LNCAP (cell line): Measurements from ENCODE around the gene FLCN.

Experiments
- TF ChIP-seq, protein P1 (sequence below): fragments of 450-650 bp; IDR thresholded peaks from 2 replicates; pipeline ENCODE4 v1.5.1; 2017; ENCODE audit warnings: mild to moderate bottlenecking

Gene FLCN

DNA sequence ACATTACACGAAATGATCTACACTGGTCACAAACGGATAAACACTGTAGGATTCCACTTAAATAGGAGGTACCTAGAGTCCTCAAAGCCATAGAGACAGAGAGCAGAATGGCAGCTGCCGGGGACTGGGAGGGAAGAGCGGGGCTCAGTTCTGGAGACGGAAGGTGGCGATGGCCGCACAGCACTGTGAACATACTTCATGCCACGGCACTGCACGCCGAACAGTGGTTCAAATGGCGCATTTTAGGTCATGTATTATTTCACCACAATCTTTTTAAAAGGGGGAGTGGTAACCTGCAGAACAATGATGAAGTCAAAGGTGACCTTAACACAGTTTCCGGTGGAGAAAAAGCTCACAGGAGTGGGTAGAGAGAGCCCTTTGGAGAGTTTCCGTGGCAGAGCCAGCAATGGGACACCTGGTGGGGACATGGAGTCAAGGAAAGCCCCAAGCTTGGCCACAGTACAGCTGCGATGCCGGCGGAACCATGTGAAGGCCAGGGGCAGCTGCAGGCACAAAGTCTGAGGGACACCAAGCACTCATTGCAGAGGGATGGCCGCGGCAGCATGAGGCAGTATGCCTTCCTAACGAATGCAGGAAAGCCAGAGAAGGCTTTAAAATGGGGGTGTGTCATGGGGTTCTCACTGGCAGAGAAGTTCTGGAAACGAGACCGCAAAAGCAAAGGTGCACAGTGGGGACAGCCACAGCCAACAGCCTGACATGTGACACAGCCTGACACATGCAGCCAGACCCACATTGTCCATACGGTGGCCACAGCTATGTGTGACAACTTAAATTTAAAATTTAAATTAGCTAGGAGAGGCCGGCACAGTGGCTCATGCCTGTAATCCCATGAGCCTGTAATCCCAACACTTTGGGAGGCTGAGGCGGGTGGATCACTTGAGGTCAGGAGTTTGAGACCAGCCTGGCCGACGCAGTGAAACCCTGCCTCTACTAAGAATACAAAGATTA is 7.3 kb downstream of the FLCN start:
- TF ChIP-seq, protein P1, sequence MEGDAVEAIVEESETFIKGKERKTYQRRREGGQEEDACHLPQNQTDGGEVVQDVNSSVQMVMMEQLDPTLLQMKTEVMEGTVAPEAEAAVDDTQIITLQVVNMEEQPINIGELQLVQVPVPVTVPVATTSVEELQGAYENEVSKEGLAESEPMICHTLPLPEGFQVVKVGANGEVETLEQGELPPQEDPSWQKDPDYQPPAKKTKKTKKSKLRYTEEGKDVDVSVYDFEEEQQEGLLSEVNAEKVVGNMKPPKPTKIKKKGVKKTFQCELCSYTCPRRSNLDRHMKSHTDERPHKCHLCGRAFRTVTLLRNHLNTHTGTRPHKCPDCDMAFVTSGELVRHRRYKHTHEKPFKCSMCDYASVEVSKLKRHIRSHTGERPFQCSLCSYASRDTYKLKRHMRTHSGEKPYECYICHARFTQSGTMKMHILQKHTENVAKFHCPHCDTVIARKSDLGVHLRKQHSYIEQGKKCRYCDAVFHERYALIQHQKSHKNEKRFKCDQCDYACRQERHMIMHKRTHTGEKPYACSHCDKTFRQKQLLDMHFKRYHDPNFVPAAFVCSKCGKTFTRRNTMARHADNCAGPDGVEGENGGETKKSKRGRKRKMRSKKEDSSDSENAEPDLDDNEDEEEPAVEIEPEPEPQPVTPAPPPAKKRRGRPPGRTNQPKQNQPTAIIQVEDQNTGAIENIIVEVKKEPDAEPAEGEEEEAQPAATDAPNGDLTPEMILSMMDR = no peak

DNA sequence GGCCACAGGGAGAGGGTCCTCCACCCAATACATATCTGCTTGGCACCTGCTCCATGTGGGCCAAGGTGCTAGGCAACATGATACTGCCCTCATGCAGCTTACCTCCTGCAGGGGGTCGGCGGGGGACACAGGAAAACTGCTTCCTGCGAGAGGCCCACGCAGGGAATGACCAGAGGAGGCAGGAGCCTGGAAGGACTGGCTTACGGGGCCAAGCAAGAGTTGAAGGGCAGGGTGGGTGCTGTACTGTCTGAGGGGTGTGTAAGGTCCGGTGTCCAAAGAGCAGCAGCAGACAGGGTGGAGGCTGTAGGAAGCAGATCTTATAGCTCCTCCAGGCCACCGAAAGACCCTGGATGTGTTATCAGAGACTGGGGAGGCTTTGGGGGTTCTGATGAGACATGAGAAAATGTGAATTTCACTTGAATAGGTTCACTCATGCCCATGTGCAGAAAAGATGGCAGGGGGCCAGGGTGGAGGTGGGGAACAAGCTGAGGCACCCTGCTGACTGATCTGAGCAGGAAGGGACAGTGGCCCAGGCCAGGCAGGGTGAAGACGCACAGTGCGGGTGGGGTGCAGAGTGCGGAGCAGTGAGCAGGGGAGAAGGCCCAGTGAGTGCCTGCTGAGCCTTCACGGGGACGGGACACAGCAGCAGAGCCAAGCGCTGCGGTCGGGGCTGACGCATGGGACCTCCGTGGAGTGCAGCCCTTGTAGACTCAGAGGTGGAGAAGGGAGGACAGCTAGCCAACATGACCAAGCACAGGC is 8.3 kb downstream of the FLCN start:
- TF ChIP-seq, protein P1 = no peak

DNA sequence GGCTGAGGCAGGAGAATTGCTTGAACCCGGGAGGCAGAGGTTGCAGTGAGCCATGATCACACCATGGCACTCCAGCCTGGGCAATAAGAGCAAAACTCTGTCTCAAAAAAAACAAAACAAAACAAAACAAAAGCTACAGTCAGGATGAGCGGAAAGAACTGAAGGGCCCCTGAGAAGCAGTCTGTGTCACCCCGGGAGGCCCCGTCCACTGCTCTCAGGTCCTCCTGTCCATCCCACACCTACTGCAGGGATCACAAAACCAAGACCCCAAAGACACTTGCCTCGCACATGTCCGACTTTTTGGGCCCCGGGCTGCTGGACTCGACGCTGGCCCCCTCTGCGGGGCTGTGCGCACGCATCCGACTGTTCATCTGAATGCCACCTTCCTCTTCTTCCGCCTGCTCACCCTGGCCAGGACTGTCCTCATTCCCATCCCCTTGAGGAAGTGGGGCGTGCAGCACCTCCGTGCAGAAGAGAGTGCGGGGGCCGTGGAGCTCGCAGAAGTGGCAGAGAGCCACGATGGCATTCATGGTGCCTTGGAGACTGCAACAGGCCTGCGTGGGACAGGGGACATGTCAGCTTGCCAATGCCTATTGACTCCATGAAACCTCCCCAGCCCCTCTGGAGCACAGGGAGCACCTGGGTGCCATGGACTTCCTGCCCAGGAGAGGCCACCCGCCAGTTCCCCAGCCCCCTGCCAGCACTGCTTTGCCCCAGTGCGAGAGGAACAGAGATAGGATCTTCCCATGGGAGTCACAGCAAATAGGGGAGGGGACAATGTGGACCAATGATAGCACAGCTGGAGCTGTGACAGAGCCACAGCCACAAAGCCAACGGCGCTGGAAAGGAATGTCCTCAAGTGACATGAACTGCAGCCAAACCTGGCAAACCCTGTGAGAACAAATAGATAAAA is 9.1 kb downstream of the FLCN start:
- TF ChIP-seq, protein P1 = no peak

DNA sequence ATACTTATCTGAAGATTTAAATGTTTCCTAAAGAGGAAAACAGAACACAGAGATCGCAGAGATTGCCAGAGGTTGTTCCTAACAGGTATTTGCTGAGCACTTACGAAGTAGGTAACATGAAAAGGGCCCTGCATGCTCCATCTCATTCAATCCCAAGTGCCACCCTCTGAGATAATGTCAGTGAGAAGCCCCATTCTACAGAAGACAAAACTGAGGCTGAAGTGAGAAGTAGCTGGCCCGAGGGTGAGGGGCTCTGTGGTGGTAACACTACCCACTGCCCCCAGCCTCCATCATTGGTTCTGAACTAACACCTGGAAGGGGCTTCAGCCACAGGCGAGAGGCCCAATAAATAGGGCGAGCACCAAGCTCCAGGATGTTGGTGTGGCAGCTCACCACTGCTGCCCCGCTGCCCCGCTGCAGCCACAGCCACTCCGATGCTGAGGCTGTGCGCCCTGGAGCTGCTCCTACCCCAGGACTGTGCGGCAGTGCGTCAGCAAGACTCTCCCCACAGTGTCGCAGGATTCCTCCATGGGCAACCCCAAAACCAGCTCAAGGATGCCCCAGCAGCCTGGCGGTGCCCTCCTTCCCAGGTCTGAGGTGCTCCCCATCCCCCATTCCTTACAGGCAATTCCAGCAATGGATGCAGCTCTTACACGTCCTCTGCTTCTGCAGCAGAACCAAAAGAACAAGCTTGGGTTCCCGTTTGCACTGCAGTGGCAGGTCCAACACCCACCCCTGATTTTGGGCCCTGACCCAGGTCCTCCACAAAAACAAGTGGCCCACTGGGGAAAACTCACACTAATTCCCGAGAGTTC is 10.3 kb downstream of the FLCN start:
- TF ChIP-seq, protein P1 = no peak

- TF ChIP-seq, protein P1 = no peak
Observed at GRCh38 chr17:17225901-17226300, 11.1 kb downstream of the FLCN start.

DNA sequence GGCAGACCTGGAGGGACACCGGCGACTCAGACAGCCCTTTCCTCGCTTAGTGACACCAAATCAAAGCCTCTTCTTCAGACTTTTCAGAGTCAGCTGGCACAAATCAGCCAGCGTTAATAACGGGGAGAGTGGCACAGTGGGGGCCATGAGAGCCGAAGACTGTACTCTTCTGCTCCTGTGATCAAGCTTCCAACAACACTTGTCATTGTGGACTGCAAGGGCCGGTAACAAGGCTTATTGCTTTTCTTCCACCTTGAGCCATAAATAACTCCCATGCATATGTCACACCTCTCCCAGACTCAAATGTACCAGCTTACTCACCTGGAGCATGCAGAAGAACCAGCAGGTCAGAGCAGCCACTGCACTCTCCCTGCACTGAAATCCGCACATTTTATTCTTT is 12.8 kb downstream of the FLCN start:
- TF ChIP-seq, protein P1 = no peak
